HG03558 (cell line): ENCODE data around the gene HOXA7.

Experiments used
- ATAC-seq: cut with Tn5 transposase; IDR thresholded peaks from one replicate; pipeline ENCODE4 v1.9.1; 2021; ENCODE audit warnings: moderate number of reproducible peaks; ENCODE audit not compliant: unreplicated experiment; ENCODE audit errors: extremely low read depth

HOXA7 gene

DNA sequence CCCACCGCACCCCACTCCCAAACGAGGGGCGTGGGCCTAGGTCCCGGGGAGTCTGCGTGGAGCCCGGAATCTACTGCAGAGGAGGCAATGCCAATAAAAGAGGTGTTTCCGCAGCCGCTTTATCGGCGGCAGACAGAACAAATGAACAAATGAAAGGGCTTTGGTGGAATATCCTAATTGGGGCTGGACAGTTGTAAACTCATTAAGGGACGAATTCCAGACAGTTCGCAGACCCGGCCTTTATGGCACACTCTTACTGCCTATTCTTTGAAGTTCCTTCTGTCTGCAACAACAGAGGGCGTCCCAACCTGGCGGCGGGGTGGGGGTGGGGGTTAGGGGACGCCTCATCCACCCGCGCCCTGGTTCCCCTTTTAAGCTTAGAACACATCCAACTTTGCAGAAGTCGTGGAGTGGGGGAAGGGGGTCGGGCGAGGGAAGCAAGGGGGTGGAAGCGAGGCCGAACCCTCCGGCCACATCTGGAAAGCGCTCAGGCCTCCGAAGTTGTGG is 4.8 kb upstream of the HOXA7 start:
- ATAC-seq: no peak

DNA sequence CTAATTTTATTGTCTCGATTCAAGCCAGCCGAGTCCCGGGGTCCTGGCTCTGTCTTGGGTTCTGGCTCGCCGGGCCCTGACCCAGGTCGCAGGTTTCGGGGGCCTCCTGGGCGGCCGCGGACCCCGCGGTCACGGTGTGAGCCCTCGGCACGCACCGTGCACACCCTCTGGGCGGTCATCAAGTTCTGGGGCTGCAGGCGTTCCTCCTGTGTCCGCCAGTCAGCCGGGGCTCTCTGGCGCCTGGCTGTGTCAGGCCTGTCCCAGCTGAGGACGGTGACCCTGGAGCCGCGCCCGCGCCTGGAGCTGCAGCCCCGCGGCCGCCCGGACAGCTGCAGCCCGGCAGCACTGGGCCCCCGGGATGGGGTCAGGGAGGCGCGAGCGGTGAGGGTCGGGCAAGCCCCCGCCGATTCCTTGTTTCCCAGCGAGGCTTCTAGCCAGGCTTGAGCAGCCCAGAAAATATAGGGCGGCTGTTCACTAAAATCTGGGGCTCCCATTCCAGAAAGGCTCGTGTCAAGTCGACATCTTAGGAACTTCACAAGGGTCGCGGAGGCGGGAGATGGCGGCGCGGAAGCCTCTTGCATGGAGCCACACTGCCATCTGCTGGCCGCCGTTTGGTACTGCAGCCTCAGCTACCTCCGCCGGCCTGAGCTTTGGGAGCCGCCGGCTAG is 4.2 kb upstream of the HOXA7 start:
- no peak for ATAC-seq

DNA sequence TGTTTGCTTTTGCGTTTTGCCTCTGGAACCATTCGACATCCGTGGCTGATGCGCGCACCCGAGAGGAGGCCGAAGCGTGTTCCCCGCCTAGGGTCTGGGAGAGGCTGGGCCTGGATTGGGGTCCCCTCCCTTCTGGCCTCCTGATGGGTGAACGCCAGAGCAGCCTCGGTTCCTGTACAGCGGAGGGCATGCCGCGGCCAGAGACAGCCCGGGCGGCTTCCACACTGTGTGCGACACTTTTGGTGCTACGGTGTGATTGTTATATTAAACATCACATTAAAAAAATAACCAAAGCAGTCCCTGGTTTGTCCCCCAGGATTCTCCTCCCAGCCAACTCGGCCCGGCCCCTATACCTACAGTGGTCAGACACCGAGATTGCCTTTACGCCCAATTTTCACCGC is 3.7 kb upstream of the HOXA7 start:
- no peak for ATAC-seq

DNA sequence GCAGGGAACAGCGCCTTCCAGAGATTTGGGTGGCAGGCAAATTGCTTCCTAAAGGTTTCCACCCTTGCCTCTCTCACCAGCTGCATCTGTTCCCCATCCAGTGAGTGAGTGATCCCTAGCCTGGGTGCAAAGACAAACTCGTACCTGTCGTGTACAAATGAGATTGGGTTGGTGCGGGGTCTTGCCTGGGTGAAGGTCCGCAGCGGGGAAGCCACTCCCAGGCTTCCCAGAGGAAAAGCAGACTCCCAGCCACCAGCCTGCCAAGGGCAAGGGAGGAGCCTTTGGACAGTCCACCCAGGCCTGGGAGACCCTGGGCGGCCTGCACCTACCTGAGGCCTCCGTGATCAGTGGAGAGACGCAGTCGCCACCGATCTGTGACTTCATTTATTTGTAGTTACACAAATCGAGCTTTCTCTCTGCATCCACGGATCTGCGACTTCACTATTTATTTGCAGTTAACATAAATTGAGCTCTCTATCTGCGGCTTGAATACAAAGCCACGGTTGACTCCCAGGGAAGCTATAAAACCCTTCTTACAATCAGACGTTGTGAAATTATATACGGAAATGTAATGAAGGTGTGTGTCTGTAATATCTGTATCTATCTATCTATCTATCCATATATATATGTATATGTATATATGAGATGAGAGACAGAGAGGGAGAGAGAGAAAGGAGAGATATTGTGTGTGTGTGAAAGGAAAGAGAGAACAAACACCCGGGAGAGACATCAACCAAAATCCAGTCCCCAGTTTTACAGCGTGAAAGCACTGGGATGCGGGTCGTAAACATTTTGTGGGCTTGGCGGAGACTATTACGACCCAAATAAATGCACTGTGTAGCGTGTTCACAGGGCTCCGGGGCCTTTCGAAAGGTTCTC is 3.0 kb upstream of the HOXA7 start:
- no peak for ATAC-seq

DNA sequence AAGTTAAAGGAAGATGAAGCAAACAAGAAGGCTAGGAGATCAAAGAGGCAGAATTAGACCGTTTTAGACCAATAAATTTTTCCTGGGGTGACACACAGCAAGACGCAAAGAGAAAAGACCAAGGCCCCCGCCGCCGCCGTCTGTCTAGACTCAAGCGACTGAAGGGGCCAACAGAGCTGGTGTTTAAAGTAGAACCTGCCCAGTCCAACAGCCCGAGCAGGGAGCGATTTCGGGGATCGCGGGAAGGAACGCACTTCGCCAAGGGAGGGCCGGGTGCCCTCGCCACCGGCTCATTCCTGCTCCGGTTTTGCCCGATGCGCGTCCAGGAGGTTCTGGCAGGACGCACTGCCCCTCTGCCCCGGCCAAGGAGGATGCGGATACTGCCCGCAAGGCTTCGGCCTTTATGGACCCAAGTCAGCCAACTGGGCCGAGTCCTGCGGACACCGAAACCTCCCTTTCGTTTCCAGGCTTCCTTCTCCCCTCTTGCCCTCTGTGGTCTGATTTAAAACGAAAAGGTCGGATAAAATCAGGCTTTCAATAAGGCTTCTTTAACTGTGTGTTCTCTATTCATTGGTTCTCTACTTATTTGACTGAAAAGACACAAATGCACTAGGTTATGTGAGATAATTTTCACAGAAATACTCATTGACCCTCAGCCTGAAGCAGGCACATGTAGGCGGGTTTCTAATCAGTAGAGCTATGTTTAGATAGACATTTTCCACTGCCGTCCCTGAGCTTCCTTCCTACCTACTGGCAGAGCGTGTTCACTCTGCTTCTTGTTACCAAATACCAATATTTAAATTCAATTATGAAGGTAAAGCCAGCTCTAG is 2.2 kb upstream of the HOXA7 start:
- no peak for ATAC-seq

DNA sequence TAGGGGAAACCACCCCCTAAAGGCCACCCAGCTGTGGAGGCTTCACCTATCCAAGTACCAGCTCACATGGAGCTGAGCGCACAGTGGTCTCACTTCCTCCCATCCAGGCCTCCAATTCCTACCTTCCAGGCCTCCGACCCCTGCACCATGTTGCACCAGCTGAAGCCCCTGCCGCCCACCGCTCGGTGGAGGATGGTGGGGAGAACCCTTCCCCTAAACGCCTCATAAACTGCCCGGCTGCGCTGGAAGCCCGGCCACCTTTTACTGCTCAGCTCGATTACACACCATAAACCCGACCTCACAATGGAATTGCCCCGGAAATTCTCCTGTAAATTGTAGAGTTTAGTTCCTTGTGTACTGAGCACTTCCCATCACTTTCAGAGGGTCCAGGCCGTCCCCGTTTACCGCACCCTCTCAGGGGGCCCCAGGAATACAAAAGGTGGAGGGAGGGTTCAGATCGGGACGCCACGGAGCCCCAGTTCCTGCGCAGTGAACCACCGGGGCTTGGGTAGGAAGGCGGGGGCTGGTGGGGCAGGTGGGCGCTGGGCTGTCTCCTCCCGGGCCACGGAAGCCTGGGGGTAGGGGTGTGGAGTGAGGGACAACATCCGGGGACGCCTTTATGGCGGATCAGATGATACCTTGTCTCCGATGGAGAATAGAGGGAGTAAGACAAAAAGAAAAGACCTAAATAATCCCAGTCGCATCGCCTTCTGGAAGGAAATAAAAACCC is 1.4 kb upstream of the HOXA7 start:
- no peak for ATAC-seq

DNA sequence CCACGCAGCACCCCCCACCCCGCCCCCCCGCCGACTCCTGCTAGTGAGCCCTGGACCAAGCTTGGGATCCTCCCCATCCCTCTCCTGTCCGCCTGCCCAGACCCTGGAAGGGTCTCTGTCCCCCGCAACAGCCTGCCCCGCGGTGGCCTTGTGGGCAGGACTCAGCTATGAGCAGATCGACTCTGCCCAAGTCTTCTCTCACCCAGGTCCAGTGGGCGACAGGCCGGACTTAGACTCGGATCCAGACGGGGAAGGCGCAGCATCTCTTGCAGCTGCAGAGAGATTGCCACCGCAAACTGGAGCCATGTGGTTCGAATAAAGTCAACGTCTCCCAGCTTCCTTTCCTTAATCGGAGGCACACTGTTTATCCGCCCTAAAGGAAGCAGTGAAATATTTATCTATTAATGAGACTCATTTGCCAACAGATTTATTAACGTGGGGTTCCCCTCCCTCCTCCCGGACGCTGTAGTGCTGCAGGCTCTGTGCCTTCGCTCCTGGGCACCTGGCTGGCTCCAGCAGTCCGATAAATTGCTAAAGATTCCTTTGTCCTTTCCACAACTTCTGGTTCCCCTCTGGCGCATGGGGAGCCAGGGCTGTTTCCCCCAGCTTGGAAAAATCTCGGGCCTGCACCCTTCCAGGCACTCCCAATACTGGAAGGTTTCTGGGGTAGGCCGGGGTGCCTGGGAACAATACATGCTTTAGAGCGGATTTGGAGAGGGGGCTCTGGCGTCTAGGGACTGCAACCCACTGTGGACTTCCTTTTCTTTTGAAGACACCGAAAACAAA is 634 bp upstream of the HOXA7 start:
- ATAC-seq: no peak

DNA sequence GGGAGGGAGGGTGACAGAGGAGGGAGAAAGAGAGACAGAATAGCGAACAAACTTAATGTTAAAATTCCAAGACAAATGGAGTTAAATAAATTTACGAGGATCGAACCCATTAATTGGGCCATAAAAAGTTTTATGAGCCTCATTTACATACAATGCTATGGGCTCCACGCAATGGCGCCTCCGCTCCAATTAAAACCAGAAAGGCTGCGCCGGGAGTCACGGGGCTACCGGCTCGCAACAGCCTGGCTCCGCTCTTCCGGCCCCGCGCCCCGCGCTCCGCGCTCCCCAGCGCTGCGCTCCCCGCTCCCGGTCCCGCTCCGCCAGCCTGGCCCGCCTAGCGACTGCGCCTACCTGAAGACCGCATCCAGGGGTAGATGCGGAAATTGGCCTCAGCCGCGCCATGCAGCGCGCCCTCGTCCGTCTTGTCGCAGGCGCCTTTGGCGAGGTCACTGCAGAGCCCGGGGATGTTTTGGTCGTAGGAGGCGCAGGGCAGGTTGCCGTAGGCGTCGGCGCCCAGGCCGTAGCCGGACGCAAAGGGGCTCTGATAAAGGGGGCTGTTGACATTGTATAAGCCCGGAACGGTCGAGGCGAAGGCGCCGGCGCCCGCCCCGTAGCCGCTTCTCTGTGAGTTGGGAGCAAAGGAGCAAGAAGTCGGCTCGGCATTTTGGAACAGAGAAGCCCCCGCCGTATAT is 513 bp downstream of the HOXA7 start:
- no peak for ATAC-seq

DNA sequence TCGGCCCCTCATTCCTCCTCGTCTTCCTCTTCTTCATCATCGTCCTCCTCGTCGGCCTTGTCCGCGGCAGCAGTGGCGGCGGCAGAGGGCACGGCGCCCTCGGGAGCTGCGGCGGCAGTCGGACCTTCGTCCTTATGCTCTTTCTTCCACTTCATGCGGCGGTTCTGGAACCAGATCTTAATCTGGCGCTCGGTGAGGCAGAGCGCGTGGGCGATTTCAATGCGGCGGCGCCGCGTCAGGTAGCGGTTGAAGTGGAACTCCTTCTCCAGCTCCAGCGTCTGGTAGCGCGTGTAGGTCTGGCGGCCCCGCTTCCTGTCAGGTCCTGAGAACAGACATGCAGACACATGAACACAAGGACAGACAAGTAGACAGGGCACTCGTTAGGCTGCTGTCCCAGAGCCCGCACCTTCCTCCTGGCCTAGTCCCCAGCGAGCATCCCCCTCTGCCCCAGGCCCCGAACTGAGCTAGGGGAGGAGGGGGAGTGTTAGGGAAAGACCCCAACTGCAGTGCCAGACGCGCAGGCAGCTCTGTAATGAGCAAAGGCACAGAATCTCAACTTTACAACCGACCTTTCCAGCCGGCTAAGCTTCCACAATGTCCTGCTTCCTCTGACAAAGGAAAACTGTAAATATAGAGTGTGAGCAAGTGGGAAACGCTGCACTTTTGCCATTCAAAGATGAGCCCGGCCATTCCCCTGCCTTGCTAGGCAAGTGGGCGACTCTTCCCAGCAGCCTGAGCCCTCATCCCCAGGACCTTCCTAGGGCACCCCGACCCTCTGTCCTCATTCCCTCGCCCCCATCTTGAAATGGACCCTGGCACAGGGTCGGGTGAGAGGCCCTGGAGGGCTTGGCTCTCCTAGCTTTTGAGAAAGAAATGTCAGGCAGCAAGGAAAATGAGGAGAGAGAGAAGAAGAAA is 1.3 kb downstream of the HOXA7 start:
- ATAC-seq: no peak

DNA sequence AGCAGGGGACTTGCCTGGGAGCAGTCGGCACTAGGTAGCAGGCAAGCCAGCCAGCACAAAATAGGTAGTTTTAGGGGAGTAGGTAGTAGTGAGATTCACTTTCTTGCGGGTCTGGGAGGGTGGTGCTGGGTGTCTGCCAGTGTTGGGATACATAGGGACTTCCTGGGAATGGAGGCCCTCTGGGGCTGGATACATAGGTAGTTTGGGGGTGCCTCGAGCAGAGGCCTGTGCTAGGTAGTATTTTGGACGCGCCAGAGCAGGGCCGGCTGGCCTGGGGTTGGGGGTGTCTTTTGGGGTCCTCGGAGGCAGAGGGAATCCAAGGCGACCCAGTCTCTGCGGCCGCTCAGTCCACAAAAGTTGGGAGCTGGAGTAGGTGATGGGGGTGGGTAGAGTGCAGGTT is 2.1 kb downstream of the HOXA7 start:
- no peak for ATAC-seq

DNA sequence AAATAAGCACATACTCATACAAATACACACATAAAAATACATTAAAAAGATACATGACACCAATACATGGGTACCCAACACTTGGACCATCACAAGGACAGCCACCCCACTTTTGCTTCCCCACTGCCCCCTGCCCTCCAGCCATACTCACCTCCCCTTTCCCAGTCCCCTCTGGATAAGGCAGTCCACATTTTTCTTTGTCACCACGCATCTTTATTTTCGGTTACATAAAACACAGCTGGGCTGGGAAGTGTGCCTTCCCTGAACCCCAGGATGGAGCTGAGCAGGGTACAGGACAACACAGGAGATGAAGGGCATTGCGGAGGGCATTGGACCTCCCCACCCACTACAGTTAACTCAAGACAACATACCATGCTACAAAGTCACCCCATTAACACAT is 2.9 kb downstream of the HOXA7 start:
- no peak for ATAC-seq

DNA sequence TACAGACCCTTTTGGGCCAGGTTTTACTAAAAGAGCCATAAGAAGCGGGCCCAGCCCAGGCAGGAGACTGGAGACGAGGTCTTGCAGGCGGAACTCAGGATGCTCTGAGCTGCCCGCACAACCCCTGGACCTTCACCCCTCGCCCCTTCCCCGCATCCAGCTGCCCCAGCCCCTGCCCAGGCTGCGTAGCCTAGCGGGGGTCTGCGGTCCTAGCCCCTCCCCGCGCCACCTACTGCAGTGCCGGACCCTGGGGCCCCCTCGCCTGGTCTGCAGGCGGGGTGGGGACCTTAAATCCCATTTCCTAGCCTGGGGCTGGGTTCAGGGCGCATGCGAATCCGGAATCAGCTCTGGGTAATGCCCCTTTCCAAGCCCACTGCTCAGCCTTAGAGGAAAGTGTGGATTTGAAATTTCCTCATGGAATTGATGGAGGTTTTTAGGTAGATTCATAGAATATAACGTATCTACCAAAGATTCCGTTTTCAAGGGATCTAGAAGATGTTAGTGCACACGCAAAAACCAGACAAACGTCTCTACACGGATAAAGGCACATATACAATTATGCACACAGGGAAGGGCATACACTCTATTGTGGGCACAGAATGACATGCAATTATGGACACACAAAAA is 3.5 kb downstream of the HOXA7 start:
- no peak for ATAC-seq

DNA sequence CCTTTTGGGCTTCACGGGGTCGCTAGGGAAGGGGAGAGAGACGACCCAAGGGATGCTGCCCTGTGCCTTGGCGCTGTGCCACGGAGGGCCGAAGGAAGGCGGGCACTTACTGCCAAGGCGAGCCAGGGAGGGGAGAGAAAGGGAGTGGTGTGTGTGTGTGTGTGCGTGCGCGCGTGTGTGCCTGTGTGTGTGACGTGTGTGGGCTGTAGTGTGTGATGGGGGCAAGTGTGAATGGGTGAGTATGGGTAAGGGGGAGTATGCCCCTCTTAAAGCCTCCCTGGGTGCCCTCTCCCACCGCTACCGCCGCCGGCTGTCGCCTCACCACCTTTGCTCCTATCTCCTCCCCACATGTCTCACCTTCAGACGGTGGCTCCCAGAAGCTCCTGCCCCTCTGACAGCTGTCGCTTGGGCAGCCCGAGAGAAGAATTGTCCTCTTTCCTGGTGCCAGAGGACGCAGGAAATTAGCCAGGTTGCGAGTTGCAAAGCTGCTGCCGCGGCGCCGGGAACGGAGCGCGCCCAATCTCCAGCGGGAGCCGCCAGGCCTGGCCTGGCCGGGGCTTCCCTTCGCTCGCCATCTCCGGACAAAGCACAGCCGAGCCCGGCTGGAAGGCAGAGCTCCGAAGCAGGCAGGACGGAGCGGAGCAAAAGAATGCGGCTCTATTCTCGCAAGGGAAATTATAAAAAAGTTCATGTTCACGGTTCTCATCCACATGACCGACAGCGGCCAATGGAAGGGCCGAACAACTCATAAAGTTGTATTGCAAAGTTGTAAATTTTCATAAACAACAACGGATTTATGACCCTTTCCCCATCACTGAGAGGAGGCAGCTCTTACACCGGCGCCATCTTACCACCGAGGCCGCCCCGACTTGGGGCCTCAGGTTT is 4.3 kb downstream of the HOXA7 start, which contains the start of gene HOXA3:
TSS of gene HOXA3 (minus strand) at position 653 of the 885 bp plus-strand sequence. CDS start 41,943 bp downstream, outside the sequence.
- ATAC-seq: no peak

DNA sequence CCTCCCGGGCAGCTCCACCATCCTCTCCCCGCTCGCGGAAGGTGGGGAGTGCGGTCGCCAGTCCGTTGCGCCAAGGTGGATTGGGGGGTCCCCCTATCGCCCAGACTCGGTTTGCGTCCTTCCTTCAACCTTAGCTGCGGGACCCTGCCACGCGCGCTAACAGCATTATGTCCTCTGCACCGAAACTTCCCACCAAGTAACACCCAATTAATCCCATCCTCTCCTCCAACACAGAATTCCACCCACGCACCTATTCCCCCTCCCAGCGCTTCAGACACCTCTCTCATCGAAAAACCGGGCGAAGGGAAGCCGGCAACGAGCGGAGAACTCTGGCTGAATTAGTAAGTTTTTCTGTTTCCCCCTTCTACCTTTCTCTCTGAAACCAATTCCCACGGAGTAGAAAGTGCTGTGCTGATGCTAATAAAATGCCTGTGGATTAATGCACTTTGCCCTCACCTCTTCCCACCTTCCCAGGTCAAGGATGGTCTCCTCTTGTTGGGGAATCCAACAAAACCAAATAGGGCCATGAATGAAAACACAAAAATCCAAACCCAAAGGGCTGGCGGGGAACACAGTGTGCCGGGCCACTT is 5.0 kb downstream of the HOXA7 start:
- ATAC-seq: no peak

DNA sequence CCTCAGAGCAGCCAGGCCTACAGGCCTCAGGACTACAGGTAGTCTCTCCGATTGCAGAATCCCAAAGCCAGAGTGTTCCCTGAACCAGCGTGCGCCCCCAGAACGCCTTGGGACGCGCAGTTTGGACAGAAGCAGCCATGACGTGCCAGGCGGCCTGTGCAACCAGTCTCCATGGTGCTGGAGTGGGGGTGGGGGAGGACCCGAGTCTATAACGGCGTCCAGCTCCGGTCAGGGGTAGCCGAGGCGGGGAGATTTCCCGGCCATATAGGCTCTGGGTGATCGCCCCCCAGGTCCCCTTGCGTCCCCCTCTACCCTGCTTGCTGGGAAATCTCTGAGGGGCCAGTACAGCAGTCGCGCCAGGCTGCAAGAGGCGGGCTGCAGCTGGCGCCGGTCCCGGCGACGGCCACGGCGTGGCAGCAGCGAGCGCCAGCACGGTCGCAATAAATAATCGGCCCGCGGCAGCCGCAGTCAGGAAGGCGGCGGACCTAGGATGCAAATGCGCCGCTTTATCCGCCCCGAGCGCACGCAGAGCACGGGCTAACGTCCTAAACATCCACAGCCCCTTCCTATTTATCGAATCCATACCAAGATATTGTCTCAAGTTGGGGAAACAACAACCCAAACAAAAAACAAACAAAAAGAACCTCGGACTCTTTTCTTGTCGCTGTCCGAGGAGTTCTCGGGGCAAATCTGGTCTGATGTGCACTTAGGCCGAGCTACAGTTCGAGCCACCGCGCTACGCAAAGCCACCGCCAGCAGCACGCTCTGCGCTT is 5.7 kb downstream of the HOXA7 start:
- no peak for ATAC-seq
